ENCODE results near the gene PROC. TPM values are rescaled to one million over a fixed set of nuclear protein-coding genes. Genes with fewer than 3 reads are reported as not detected.

Gene PROC
- total and polyA plus RNA-seq, 2 of the 8 experiments (the other 6 are each of a cell fraction or from before 2014, with no cell fraction given) = 1.5 to 1.6 TPM

GRCh38 chr2:127408004-127408806, 10.0 kb upstream of the PROC start:
- Histone ChIP-seq H2BK12ac (ENCODE audit: low read depth, low read length) (no peak overlapping the region), H4K8ac (ENCODE audit: extremely low read depth, insufficient read depth, low read length) (peak overlapping the region; percentile 73), H3K9me3 (ENCODE audit: insufficient read depth in 2 of 2, low read depth in 1 of 2, low read length in 1 of 2) (peaks cover 0 to 3% of the 10 kb centered on the region in 2 experiments; a peak in 1 of 4 replicates), H3K9ac (replicated peaks in 1 of 4; ENCODE audit: extremely low read depth in 1 of 4, low read depth in 3 of 4, low read length in 3 of 4) (peak overlapping the region in 1 of 4 experiments; percentile 32; a peak in 2 of 7 replicates), H4K5ac (ENCODE audit: insufficient read length, low read depth, low read length) (peak overlapping the region; percentile 44), H2BK20ac (ENCODE audit: low read length) (no peak overlapping the region), H2BK15ac (ENCODE audit: low read length) (no peak overlapping the region), H2BK5ac (ENCODE audit: low read depth, low read length) (peak overlapping the region; percentile 66; the same call in 1 of the 2 replicates), H3K23ac (ENCODE audit: insufficient read length) (no peak overlapping the region), H3K23me2 (ENCODE audit: low read depth, low read length) (peaks cover 2% of the 10 kb centered on the region), H3K4ac (replicated peaks; ENCODE audit: insufficient read length, low read depth, low read length) (no peak overlapping the region), H3K4me3 (ENCODE audit: extremely low read depth in 1 of 4, insufficient read depth in 2 of 4, low read depth in 3 of 4, low read length in 4 of 4) (peak overlapping the region; percentile 40 to 64 (median 52)), H3K79me1 (ENCODE audit: low read depth, low read length) (no peaks in the 10 kb centered on the region), H4K91ac (replicated peaks; ENCODE audit: insufficient read length, low read length) (peak overlapping the region; percentile 45), H4K20me1 (replicated peaks in 1 of 2; ENCODE audit: control insufficient read depth in 1 of 2, insufficient read depth in 2 of 2, low read length in 2 of 2) (no peaks in the 10 kb centered on the region), H3K27ac (ENCODE audit: low read depth, low read length) (no peak overlapping the region), H2BK120ac (replicated peaks; ENCODE audit: low read depth, low read length) (no peak overlapping the region), H3K79me2 (ENCODE audit: control insufficient read depth in 1 of 2, insufficient read depth in 2 of 2, low read length in 2 of 2) (no peaks in the 10 kb centered on the region), H2AK5ac (ENCODE audit: low read depth, low read length) (no peak overlapping the region), H3K4me1 (replicated peaks in 1 of 4; ENCODE audit: control insufficient read depth in 3 of 4, insufficient read depth in 4 of 4, low read length in 3 of 4) (peaks cover 0 to 4% (median 2%) of the 10 kb centered on the region in 4 experiments; a peak in 3 of 7 replicates), H3K36me3 (ENCODE audit: control insufficient read depth in 2 of 4, insufficient read depth in 4 of 4, low read length in 3 of 4) (no peaks in the 10 kb centered on the region), H3K56ac (replicated peaks; ENCODE audit: insufficient read length, low read depth, low read length) (peak overlapping the region; percentile 17), H3K27me3 (replicated peaks in 1 of 4; ENCODE audit: control insufficient read depth in 3 of 4, extremely low read depth in 1 of 4, insufficient read depth in 3 of 4, low read length in 3 of 4) (no peaks in the 10 kb centered on the region), H3K4me2 (ENCODE audit: insufficient read depth in 1 of 2, low read depth in 2 of 2, low read length in 2 of 2) (peak overlapping the region; percentile 56 to 65), H3K14ac (ENCODE audit: insufficient read length) (no peak overlapping the region), H2AFZ (ENCODE audit: low read length) (0 out of 2 replicates have a peak overlapping the region, but pooled peaks have one; percentile 4), H3K18ac (ENCODE audit: extremely low read depth, low read length) (peak overlapping the region; percentile 51)
- ChIA-PET CTCF (ENCODE audit: partially characterized antibody) (interaction anchor here (1.0 to 1.5 kb wide), 8 partner anchors 9 to 118 kb away, joined by 3 to 6 read pairs (median 3); partner anchors contain the start of gene IWS1), POLR2A (ENCODE audit: partially characterized antibody) (interaction anchor here (1.0 to 1.6 kb wide), 5 partner anchors 8 to 48 kb away, joined by 3 to 4 read pairs (median 4); no protein-coding TSS in a partner anchor)
- DNase-seq (ENCODE audit: low read depth in 1 of 2, low spot score in 2 of 2) = peak in 1 of 2 experiments; percentile 89
- no peak for FAIRE-seq
- WGBS, 2 experiments (ENCODE audit: extremely low coverage in 1 of 2, insufficient coverage in 1 of 2, insufficient read length in 1 of 2, insufficient replicate concordance in 2 of 2, low coverage in 1 of 2, low lambda C conversion rate in 2 of 2, missing lambda C conversion rate in 1 of 2) = 4% methylated on average over 37 of the region's 75 CpGs; no CpG with 5 or more reads in 1 of the 2 experiments
- TF ChIP-seq ASH2L (IDR thresholded peaks at IDR 0.05; ENCODE audit: low read length) (peak; percentile 69), KDM4A (IDR thresholded peaks at IDR 0.05; ENCODE audit: low read depth, low read length, severe bottlenecking) (peak; percentile 87), RBBP5 (IDR thresholded peaks at IDR 0.05; ENCODE audit: borderline replicate concordance, low read depth, low read length) (peak; percentile 76; the same call in 1 of the 2 replicates), BRCA1 (IDR thresholded peaks at IDR 0.05; ENCODE audit: low read depth, low read length) (no peak), RNF2 (IDR thresholded peaks at IDR 0.05; ENCODE audit: borderline replicate concordance, low read depth, low read length, missing control alignments, poor library complexity, severe bottlenecking) (no peak), EZH2 (IDR thresholded peaks at IDR 0.05; ENCODE audit: low read depth, low read length, severe bottlenecking) (no peak), BACH1 (IDR thresholded peaks at IDR 0.05; ENCODE audit: low read length) (peak; percentile 95), JUND (IDR thresholded peaks at IDR 0.05; ENCODE audit: low read length) (peak; percentile 81), EP300 (IDR thresholded peaks at IDR 0.05; ENCODE audit: borderline replicate concordance in 1 of 2, low read depth in 2 of 2, low read length in 2 of 2) (peak in 1 of 2 experiments; percentile 28; a peak in 1 of 3 replicates), EGR1 (IDR thresholded peaks at IDR 0.05; ENCODE audit: borderline replicate concordance, low read depth, low read length) (peak; percentile 14; the same call in 1 of the 2 replicates)
